Measurements from ENCODE around the gene CFAP57.

DNA sequence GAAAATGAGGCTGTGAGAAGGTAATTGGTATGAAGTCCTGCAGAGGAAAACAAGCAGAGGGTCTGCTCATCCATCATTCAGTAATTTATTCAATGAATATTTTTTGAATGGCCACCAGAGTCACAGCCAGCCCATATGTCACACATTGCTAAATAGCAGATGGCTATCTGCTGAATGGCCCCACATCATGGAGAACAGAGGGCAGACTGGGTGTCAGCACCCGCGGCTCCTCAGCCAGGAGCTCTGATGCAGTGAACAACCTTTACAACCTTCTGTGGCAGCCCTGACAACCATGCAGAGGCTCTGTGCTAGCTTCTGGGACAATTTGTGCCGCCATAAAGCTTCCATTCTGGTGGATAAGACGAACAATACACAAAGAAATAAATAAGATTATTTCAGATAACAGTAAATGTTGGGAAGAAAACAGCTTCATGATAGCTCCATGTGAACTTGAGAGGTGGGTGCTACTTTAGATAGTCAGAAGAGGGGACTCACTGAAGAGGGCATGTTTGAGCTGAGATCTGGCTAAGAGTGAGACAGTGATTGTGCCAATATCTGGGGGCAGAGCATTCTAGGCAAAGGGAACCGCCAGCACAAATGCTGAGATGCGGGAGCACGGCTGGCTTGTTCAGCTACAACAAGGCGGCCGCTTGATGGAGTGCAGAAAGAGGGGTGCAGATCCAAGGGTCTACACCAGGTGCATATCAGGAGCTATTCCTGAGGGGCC lies 116.1 kb downstream of the CFAP57 start:
- TF ChIP-seq, protein P1, sequence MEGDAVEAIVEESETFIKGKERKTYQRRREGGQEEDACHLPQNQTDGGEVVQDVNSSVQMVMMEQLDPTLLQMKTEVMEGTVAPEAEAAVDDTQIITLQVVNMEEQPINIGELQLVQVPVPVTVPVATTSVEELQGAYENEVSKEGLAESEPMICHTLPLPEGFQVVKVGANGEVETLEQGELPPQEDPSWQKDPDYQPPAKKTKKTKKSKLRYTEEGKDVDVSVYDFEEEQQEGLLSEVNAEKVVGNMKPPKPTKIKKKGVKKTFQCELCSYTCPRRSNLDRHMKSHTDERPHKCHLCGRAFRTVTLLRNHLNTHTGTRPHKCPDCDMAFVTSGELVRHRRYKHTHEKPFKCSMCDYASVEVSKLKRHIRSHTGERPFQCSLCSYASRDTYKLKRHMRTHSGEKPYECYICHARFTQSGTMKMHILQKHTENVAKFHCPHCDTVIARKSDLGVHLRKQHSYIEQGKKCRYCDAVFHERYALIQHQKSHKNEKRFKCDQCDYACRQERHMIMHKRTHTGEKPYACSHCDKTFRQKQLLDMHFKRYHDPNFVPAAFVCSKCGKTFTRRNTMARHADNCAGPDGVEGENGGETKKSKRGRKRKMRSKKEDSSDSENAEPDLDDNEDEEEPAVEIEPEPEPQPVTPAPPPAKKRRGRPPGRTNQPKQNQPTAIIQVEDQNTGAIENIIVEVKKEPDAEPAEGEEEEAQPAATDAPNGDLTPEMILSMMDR (IDR thresholded peaks at IDR 0.05), result no peak
- TF ChIP-seq POLR2A (IDR thresholded peaks at IDR 0.05), result no peak
- no peak for TF ChIP-seq EP300 (IDR thresholded peaks at IDR 0.05; ENCODE audit: low read depth)

Measured in transverse colon (tissue), 3 donors.